ENCODE measurements around the gene SHMT1.

- TF ChIP-seq, protein P1, sequence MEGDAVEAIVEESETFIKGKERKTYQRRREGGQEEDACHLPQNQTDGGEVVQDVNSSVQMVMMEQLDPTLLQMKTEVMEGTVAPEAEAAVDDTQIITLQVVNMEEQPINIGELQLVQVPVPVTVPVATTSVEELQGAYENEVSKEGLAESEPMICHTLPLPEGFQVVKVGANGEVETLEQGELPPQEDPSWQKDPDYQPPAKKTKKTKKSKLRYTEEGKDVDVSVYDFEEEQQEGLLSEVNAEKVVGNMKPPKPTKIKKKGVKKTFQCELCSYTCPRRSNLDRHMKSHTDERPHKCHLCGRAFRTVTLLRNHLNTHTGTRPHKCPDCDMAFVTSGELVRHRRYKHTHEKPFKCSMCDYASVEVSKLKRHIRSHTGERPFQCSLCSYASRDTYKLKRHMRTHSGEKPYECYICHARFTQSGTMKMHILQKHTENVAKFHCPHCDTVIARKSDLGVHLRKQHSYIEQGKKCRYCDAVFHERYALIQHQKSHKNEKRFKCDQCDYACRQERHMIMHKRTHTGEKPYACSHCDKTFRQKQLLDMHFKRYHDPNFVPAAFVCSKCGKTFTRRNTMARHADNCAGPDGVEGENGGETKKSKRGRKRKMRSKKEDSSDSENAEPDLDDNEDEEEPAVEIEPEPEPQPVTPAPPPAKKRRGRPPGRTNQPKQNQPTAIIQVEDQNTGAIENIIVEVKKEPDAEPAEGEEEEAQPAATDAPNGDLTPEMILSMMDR (IDR thresholded peaks at IDR 0.05; ENCODE audit: borderline replicate concordance, extremely low read depth, low read length, poor library complexity, severe bottlenecking): peak; percentile 56
- TF ChIP-seq EZH2 (IDR thresholded peaks at IDR 0.05; ENCODE audit: borderline replicate concordance, low read depth, low read length, severe bottlenecking): no peak
These were observed 43.6 kb downstream of the SHMT1 start for GRCh38 chr17:18319604-18320256.
